NCI-H82 treated with DMSO at 0.1 percent for 48 hours (cell line): ENCODE data around the gene HIVEP3.

ENCODE experiments used
- DNase-seq: peaks from one replicate; lab custom pipeline; 2025; ENCODE audit not compliant: unreplicated experiment; lab: John Stamatoyannopoulos, UW

The HIVEP3 gene

GRCh38 chr1:41592451-41593125, 326.1 kb downstream of the HIVEP3 start:
- no peak for DNase-seq

DNA sequence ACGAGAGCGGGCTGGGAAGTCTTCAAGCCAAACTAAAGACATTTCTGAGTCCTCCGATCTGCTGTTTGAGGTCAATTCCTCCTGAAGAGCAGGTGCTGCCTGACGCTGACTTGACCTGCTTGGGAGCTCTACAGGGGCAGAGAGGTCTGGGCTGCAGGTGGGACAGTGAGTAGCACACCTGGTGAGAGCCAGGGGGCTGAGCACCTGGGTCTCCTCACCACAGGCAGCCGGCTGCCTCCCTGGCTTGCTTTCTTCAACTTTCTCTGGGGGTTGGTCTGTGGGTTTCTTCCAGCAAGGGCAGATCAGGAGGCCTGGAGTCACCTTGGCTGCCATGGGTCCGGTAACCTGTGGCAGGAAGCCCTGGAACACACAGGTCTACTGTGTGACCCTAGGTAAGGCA, 326.8 kb downstream of the HIVEP3 start:
- DNase-seq = no peak

GRCh38 chr1:41590331-41590730, 328.4 kb downstream of the HIVEP3 start:
- DNase-seq = no peak

- no peak for DNase-seq
These were observed 329.3 kb downstream of the HIVEP3 start for GRCh38 chr1:41589395-41589794.

- no peak for DNase-seq
These were observed 330.3 kb downstream of the HIVEP3 start for GRCh38 chr1:41588334-41588875.

GRCh38 chr1:41587791-41588190, 330.9 kb downstream of the HIVEP3 start:
- no peak for DNase-seq

- DNase-seq = no peak
These were observed 332.5 kb downstream of the HIVEP3 start for GRCh38 chr1:41586230-41586629.

- DNase-seq = no peak
These were observed 334.8 kb downstream of the HIVEP3 start for GRCh38 chr1:41583658-41584547.

DNA sequence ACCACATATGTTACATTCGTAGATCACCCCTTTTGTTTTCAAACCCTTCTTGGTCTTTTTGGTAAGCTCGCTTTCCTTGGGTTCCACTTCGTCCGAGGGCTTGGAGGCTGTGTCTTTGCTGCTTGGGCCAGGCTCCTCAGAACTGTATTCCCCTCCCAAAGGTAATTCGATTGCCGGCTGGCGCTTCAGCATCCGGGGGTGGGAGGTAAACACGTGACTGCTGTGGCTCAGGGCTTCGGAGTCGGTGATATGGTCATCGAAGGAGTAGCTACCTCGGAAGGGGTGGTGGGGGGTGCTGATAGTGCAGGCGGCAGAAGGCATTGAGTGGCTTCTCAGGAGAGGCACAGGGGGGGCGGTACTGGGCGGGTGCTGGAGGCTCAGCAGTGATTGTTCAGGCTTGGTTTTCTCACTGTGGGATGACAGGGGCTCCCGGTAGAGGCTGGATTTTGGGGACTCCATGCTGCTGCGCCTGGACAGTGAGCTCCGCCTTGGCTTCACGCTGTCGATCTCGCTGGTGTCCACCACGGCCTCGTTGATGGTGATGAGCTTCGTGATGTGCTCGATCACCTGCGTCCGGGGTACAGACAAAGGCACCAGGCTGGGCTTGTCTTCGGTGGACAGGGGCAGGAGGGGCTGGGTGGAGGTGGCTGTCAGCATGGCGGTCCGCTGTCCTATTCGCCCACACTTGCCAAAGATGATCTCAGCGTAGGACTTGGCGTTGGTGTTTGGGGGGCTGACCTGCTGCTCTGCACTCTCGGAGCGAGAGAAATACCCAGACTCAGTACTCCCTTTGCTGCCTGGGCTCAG, 335.7 kb downstream of the HIVEP3 start:
- DNase-seq = no peak

- no peak for DNase-seq
These were observed 336.4 kb downstream of the HIVEP3 start for GRCh38 chr1:41582351-41582750.

DNA sequence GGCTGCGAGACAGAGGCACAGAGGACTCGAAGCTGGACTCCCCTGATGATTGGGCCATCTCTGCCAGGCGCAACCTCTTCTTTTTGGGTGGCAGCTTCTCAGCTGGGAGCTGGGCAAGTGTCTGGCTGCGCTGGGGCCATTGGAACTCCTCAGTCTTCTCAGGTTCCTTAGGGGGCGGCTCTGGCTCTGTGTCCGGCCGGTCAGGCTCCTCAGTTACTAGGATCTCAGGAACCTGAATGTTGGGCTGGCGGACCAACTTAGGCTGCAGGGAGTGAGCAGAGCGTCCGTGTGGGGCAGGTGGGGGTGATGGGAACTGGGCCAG, 336.8 kb downstream of the HIVEP3 start:
- DNase-seq = no peak

DNA sequence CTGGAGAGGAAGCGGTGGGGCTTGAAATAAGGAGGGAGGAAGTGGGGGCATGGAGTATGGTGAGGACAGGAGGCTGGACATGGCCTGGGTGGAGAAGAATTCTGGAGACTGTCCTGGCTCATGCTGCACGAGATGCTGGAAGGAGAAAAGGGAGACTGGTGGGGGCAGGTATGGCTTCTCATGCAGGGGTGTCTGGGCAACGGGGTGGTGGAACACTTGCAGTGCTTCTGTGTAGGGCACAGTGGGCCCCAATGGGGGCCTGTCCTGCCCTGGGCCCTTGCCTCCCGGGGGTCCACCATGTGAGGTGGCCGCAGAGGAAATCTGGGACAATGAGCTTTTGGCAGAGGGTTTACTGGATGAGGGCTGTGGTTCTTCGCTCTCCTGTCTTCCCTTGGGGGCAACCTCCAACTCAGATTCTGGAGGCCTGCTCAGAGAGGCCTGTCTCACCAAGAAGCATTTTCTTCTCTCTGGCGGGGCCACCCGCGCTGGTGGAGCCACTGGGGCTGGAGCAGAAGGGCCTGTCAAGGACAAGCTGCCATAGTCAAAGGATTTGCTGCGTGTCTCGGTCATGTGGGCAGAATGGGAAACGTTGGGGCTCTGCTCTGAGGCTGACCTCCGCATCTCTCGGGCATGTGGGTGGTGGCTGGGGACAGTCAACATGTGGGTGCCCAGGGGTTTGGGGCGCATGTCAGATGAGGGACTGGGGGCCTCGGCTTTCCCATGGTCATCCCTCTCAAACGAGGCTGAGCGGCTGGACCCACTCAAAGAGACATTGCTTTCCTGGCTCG, 337.3 kb downstream of the HIVEP3 start:
- DNase-seq = no peak

DNA sequence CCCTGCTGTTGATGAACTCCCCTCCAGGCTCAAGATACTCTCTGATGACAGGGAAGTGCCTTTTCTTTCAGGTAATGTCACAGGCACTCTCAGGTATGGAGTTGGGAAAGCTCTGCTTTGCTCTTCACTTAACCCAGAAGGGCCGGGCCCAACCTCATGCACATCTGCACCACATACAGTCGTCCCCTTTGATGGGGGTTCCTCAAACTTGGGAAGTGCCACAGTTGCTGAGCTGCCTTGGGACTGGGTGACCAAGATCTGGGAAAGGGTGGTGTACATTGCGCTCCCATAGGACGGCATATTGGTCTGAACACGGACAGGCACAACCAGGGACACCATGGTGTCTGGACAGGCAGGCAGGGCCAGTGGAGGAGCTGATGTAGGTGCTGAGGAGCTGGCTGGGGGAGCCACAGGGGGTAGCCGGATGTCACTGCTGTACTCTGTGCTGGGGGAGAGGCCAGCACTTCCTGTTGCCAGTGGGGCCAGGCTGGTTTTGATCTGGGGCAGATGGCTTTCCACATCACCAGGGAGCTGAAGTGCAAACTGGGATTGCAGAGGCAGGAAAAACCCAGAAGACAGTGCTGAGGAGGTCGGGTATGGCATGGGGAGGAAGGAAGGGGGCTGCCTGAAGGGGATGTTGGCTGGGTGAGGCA, 338.1 kb downstream of the HIVEP3 start:
- DNase-seq = no peak

DNA sequence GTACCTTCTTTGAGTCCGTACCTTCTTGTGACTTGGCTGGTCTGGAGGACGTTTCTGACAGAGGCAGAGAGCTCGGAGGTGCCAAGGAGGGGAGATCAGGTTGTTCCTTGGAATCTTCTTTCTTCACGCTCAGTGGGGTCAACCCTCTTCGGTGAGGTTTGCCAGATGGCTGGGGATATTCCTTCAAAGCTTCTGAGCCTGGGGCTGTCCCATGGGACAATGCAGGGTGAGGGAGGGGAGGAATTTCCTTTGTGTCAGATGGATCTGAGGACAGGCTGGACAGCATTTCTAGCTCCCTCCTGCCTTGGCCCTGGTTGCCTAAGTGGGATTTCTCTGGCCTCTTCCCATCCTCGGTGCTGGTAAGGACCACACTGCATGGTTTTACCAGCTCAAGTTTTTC, 338.7 kb downstream of the HIVEP3 start:
- no peak for DNase-seq

- DNase-seq = no peak
These were observed 339.9 kb downstream of the HIVEP3 start for GRCh38 chr1:41578712-41579335.

- DNase-seq = no peak
These were observed 342.1 kb downstream of the HIVEP3 start for GRCh38 chr1:41576620-41577019.

- no peak for DNase-seq
These were observed 342.5 kb downstream of the HIVEP3 start for GRCh38 chr1:41576206-41576605.

DNA sequence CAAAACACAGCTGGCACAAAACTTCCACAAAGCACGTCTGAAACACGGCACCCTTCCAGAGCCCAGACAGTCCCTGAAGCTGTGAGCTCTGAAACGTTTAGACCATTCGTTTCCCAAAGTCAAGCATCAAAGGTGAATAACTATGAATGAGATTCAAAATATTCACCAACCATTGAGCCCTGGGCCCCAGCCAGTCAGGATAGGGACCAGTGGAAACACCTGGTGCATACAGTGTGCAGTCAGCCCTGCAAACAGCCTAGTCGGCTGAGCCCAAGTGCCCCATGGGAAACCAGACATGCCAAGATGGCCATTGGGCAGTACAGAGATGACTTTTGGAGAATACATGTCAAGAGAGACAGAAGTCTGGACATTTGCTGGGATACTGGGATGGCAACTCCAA, 343.9 kb downstream of the HIVEP3 start:
- no peak for DNase-seq

GRCh38 chr1:41573785-41574713, 344.7 kb downstream of the HIVEP3 start:
- DNase-seq = peak; percentile 58
